ENCODE measurements around the gene GMPS.

The GMPS gene

DNA sequence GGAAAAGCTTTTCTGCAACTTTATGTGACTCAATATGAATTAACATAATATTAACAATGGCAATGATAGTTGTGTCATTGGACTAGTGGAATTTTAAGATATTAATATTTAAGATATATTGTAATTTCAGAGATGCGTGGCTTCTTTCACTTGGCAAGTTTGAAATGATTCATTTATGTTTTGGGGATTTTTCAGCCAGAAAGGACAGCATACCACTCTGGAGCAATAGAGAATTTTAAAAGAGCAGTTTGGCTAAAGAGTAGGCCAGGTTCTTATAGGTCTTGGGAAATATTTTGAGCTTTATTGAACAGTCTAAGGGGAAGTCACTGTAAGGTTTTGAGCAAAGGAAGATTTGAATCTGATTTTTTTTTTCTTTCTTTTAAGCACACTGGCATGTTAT, 16.5 kb downstream of the GMPS start:
- Histone ChIP-seq H3K9me3 (ENCODE audit: insufficient read depth, low read depth, low read length) (no peaks in the 10 kb centered on the region), H4K12ac (ENCODE audit: low read depth, low read length) (no peak overlapping the region), H3K4ac (ENCODE audit: low read depth, low read length) (no peak overlapping the region), H3K36me3 (ENCODE audit: control insufficient read depth in 1 of 2, insufficient read depth in 2 of 2, low read length in 2 of 2) (no peaks in the 10 kb centered on the region), H2BK120ac (ENCODE audit: insufficient read depth, low read length, poor library complexity) (no peak overlapping the region), H3K4me2 (ENCODE audit: low read length) (no peak overlapping the region), H3K4me1 (ENCODE audit: control insufficient read depth in 1 of 2, insufficient read depth in 2 of 2, low read length in 2 of 2) (no peaks in the 10 kb centered on the region), H3K79me2 (ENCODE audit: control insufficient read depth, insufficient read depth, low read length, poor library complexity) (no peaks in the 10 kb centered on the region), H3K23ac (ENCODE audit: low read length) (no peak overlapping the region), H4K91ac (ENCODE audit: low read depth, low read length) (no peak overlapping the region), H3K18ac (ENCODE audit: low read length) (no peak overlapping the region), H3K27me3 (ENCODE audit: insufficient read depth, low read length) (no peaks in the 10 kb centered on the region), H2AK5ac (ENCODE audit: low read length) (no peak overlapping the region), H3K79me1 (ENCODE audit: low read length) (no peaks in the 10 kb centered on the region), H3K27ac (ENCODE audit: low read depth, low read length) (no peak overlapping the region), H4K8ac (ENCODE audit: low read depth, low read length) (no peak overlapping the region), H3K9ac (ENCODE audit: low read length) (no peak overlapping the region), H2AFZ (ENCODE audit: insufficient read depth, low read length, poor library complexity) (no peak overlapping the region), H2BK12ac (ENCODE audit: low read length) (no peak overlapping the region), H2BK5ac (ENCODE audit: low read depth, low read length, poor library complexity) (no peak overlapping the region), H3K4me3 (ENCODE audit: low read depth, low read length) (no peak overlapping the region), H3K14ac (ENCODE audit: low read length) (no peak overlapping the region)
- no CpG with 5 or more reads among the region's 1 CpG for whole genome bisulfite sequencing (ENCODE audit: extremely low coverage, insufficient coverage, insufficient read length)
- DNase-seq, result no peak

DNA sequence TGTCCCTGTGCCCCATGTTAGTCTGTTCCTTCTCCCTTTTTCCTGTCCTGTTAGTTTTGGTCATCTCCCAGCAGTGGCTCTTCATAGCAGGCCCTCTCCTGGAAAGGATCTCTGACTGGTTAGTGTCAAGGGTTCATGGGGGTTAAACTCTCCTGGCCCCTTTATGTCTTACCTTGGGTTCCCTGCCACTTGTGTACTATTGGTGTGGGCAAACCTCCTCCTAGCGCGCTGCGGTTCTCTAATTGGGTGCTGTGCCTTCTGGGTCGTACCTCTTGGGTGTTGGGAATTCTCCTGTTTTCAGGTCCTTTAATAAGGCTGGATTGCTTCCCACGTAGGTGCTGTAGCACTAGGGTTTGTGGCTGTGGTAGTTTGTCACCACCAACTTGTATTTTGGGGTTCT, 18.8 kb downstream of the GMPS start:
- Histone ChIP-seq H3K18ac (ENCODE audit: low read length) (no peak overlapping the region), H3K4me1 (ENCODE audit: control insufficient read depth in 1 of 2, insufficient read depth in 2 of 2, low read length in 2 of 2) (no peaks in the 10 kb centered on the region), H2AK5ac (ENCODE audit: low read length) (no peak overlapping the region), H3K9ac (ENCODE audit: low read length) (no peak overlapping the region), H3K9me3 (ENCODE audit: insufficient read depth, low read depth, low read length) (no peaks in the 10 kb centered on the region), H3K14ac (ENCODE audit: low read length) (no peak overlapping the region), H3K4me2 (ENCODE audit: low read length) (no peak overlapping the region), H3K23ac (ENCODE audit: low read length) (no peak overlapping the region), H3K79me2 (ENCODE audit: control insufficient read depth, insufficient read depth, low read length, poor library complexity) (no peaks in the 10 kb centered on the region), H4K8ac (ENCODE audit: low read depth, low read length) (no peak overlapping the region), H4K12ac (ENCODE audit: low read depth, low read length) (no peak overlapping the region), H2BK5ac (ENCODE audit: low read depth, low read length, poor library complexity) (no peak overlapping the region), H3K4ac (ENCODE audit: low read depth, low read length) (peak overlapping the region; percentile 7), H2AFZ (ENCODE audit: insufficient read depth, low read length, poor library complexity) (no peak overlapping the region), H2BK12ac (ENCODE audit: low read length) (no peak overlapping the region), H2BK120ac (ENCODE audit: insufficient read depth, low read length, poor library complexity) (no peak overlapping the region), H3K27ac (ENCODE audit: low read depth, low read length) (no peak overlapping the region), H3K4me3 (ENCODE audit: low read depth, low read length) (no peak overlapping the region), H4K91ac (ENCODE audit: low read depth, low read length) (no peak overlapping the region), H3K79me1 (ENCODE audit: low read length) (no peaks in the 10 kb centered on the region), H3K27me3 (ENCODE audit: insufficient read depth, low read length) (no peaks in the 10 kb centered on the region), H3K36me3 (ENCODE audit: control insufficient read depth in 1 of 2, insufficient read depth in 2 of 2, low read length in 2 of 2) (peaks cover 2 to 4% of the 10 kb centered on the region in 2 experiments)
- no CpG with 5 or more reads among the region's 5 CpGs for WGBS (ENCODE audit: extremely low coverage, insufficient coverage, insufficient read length)
- DNase-seq, result no peak

- no peak overlapping the region for H3K14ac ChIP-seq (ENCODE audit: low read length)
- H3K27me3 ChIP-seq (ENCODE audit: insufficient read depth, low read length), result no peaks in the 10 kb centered on the region
- H4K8ac ChIP-seq (ENCODE audit: low read depth, low read length), result no peak overlapping the region
- peaks cover 4 to 6% of the 10 kb centered on the region in 2 experiments for H3K36me3 ChIP-seq (ENCODE audit: control insufficient read depth in 1 of 2, insufficient read depth in 2 of 2, low read length in 2 of 2)
- H2BK120ac ChIP-seq (ENCODE audit: insufficient read depth, low read length, poor library complexity), result no peak overlapping the region
- no peak overlapping the region for H2BK12ac ChIP-seq (ENCODE audit: low read length)
- no peaks in the 10 kb centered on the region for H3K79me2 ChIP-seq (ENCODE audit: control insufficient read depth, insufficient read depth, low read length, poor library complexity)
- H2AFZ ChIP-seq (ENCODE audit: insufficient read depth, low read length, poor library complexity), result no peak overlapping the region
- no CpG with 5 or more reads among the region's 1 CpG for WGBS (ENCODE audit: extremely low coverage, insufficient coverage, insufficient read length)
- H3K4me2 ChIP-seq (ENCODE audit: low read length), result no peak overlapping the region
- H2AK5ac ChIP-seq (ENCODE audit: low read length), result no peak overlapping the region
- no peak for DNase-seq
- no peaks in the 10 kb centered on the region for H3K9me3 ChIP-seq (ENCODE audit: insufficient read depth, low read depth, low read length)
- H4K12ac ChIP-seq (ENCODE audit: low read depth, low read length), result no peak overlapping the region
- H2BK5ac ChIP-seq (ENCODE audit: low read depth, low read length, poor library complexity), result no peak overlapping the region
- no peak overlapping the region for H3K23ac ChIP-seq (ENCODE audit: low read length)
- H3K79me1 ChIP-seq (ENCODE audit: low read length), result no peaks in the 10 kb centered on the region
- no peak overlapping the region for H3K4me3 ChIP-seq (ENCODE audit: low read depth, low read length)
- H4K91ac ChIP-seq (ENCODE audit: low read depth, low read length), result no peak overlapping the region
- H3K4me1 ChIP-seq (ENCODE audit: control insufficient read depth in 1 of 2, insufficient read depth in 2 of 2, low read length in 2 of 2), result no peaks in the 10 kb centered on the region
- H3K27ac ChIP-seq (ENCODE audit: low read depth, low read length), result no peak overlapping the region
- no peak overlapping the region for H3K4ac ChIP-seq (ENCODE audit: low read depth, low read length)
- no peak overlapping the region for H3K9ac ChIP-seq (ENCODE audit: low read length)
- H3K18ac ChIP-seq (ENCODE audit: low read length), result no peak overlapping the region
These were observed 19.5 kb downstream of the GMPS start for GRCh38 chr3:155889952-155890351.

- no CpG with 5 or more reads among the region's 2 CpGs for WGBS (ENCODE audit: extremely low coverage, insufficient coverage, insufficient read length)
- Histone ChIP-seq H2AFZ (ENCODE audit: insufficient read depth, low read length, poor library complexity) (no peak overlapping the region), H3K27me3 (ENCODE audit: insufficient read depth, low read length) (no peaks in the 10 kb centered on the region), H3K9ac (ENCODE audit: low read length) (no peak overlapping the region), H3K9me3 (ENCODE audit: insufficient read depth, low read depth, low read length) (no peaks in the 10 kb centered on the region), H4K12ac (ENCODE audit: low read depth, low read length) (no peak overlapping the region), H3K36me3 (ENCODE audit: control insufficient read depth in 1 of 2, insufficient read depth in 2 of 2, low read length in 2 of 2) (peaks cover 4 to 6% of the 10 kb centered on the region in 2 experiments), H3K27ac (ENCODE audit: low read depth, low read length) (no peak overlapping the region), H3K79me2 (ENCODE audit: control insufficient read depth, insufficient read depth, low read length, poor library complexity) (no peaks in the 10 kb centered on the region), H2BK12ac (ENCODE audit: low read length) (no peak overlapping the region), H4K8ac (ENCODE audit: low read depth, low read length) (no peak overlapping the region), H4K91ac (ENCODE audit: low read depth, low read length) (no peak overlapping the region), H3K23ac (ENCODE audit: low read length) (no peak overlapping the region), H2BK120ac (ENCODE audit: insufficient read depth, low read length, poor library complexity) (no peak overlapping the region), H2AK5ac (ENCODE audit: low read length) (no peak overlapping the region), H3K18ac (ENCODE audit: low read length) (no peak overlapping the region), H3K79me1 (ENCODE audit: low read length) (no peaks in the 10 kb centered on the region), H2BK5ac (ENCODE audit: low read depth, low read length, poor library complexity) (no peak overlapping the region), H3K4me2 (ENCODE audit: low read length) (no peak overlapping the region), H3K14ac (ENCODE audit: low read length) (no peak overlapping the region), H3K4me3 (ENCODE audit: low read depth, low read length) (no peak overlapping the region), H3K4me1 (ENCODE audit: control insufficient read depth in 1 of 2, insufficient read depth in 2 of 2, low read length in 2 of 2) (no peaks in the 10 kb centered on the region), H3K4ac (ENCODE audit: low read depth, low read length) (no peak overlapping the region)
- no peak for DNase-seq
These were observed 20.3 kb downstream of the GMPS start for GRCh38 chr3:155890671-155891190.
